ENCODE measurements around the gene C2orf68. TPM values are rescaled to one million over a fixed set of nuclear protein-coding genes. Genes with fewer than 3 reads are reported as not detected.
"Not testable (repeated sequence)": the region's sequence is repeated elsewhere in the genome, so short reads cannot be mapped to it uniquely, and the experiment has no call there.

Gene C2orf68
- total RNA-seq, 2 experiments from 2014 or later = 31.0 to 31.2 TPM

GRCh38 chr2:85621338-85621737, 9.5 kb upstream of the C2orf68 start:
- peaks cover 72% of the 10 kb centered on the region for H3K36me3 ChIP-seq (ENCODE audit: insufficient read depth, low read length)
- H3K9me3 ChIP-seq (ENCODE audit: control insufficient read depth in 1 of 2, insufficient read depth in 1 of 2, low read length in 2 of 2) = no peaks in the 10 kb centered on the region
- POLR2A ChIA-PET = no interaction called here
- no peak overlapping the region for H3K27ac ChIP-seq (ENCODE audit: low read depth in 1 of 2, low read length in 2 of 2)
- Mint-ChIP-seq H3K4me1 (ENCODE audit: low read depth) (peaks cover 24% of the 10 kb centered on the region), H3K36me3 (ENCODE audit: low read depth) (peaks cover 79% of the 10 kb centered on the region), H3K9me3 (no peaks in the 10 kb centered on the region), H3K27me3 (no peaks in the 10 kb centered on the region), H3K27ac (no peak overlapping the region), H3K4me3 (no peak overlapping the region)
- ATAC-seq (ENCODE audit: poor library complexity) (no peak), DNase-seq (no peak)
- no peak overlapping the region for H3K4me3 ChIP-seq (ENCODE audit: low read length)
- intact Hi-C loops (cut with DNase I, micrococcal nuclease) = no loop called here
- no peaks in the 10 kb centered on the region for H3K27me3 ChIP-seq (ENCODE audit: control insufficient read depth in 1 of 2, insufficient read depth in 2 of 2, low read length in 2 of 2)
- H3K4me1 ChIP-seq (ENCODE audit: insufficient read depth, low read length) = peaks cover 21% of the 10 kb centered on the region
- CTCF ChIA-PET = interaction anchor here (1.2 to 2.5 kb wide), 3 partner anchors 16 to 82 kb away, joined by 3 to 8 read pairs (median 3); partner anchors contain the start of gene MAT2A
- no peak for TF ChIP-seq CTCF (IDR thresholded peaks at IDR 0.05)

- peak overlapping the region; percentile 36 for H3K4me3 Mint-ChIP-seq
- intact Hi-C loops (cut with DNase I, micrococcal nuclease) = loop anchor here in 1 of 2 experiments (5.0 kb wide), 1 partner anchor 267 kb away; the partner anchor contains the start of genes ELMOD3 and RETSAT
- Histone ChIP-seq H3K27ac (ENCODE audit: low read depth in 1 of 2, low read length in 2 of 2) (no peak overlapping the region), H3K9me3 (ENCODE audit: control insufficient read depth in 1 of 2, insufficient read depth in 1 of 2, low read length in 2 of 2) (no peaks in the 10 kb centered on the region), H3K4me3 (ENCODE audit: low read length) (no peak overlapping the region), H3K4me1 (ENCODE audit: insufficient read depth, low read length) (peaks cover 28% of the 10 kb centered on the region), H3K36me3 (ENCODE audit: insufficient read depth, low read length) (peaks cover 57% of the 10 kb centered on the region), H3K27me3 (ENCODE audit: control insufficient read depth in 1 of 2, insufficient read depth in 2 of 2, low read length in 2 of 2) (no peaks in the 10 kb centered on the region)
- CTCF ChIA-PET = interaction anchor here (2.5 kb wide), 1 partner anchor 18 kb away, joined by 8 read pairs; no protein-coding TSS in a partner anchor
- DNase-seq (no peak), ATAC-seq (ENCODE audit: poor library complexity) (no peak)
- peaks cover 30% of the 10 kb centered on the region for H3K4me1 Mint-ChIP-seq (ENCODE audit: low read depth)
- POLR2A ChIA-PET = interaction anchor here (1.0 to 1.1 kb wide), 2 partner anchors 18 to 81 kb away, joined by 3 to 4 read pairs; no protein-coding TSS in a partner anchor
- H3K27me3 Mint-ChIP-seq = no peaks in the 10 kb centered on the region
- H3K36me3 Mint-ChIP-seq (ENCODE audit: low read depth) = peaks cover 66% of the 10 kb centered on the region
- no peaks in the 10 kb centered on the region for H3K9me3 Mint-ChIP-seq
- no peak for TF ChIP-seq CTCF (IDR thresholded peaks at IDR 0.05)
- H3K27ac Mint-ChIP-seq = peak overlapping the region; percentile 9
Observed at GRCh38 chr2:85619617-85620016, 7.8 kb upstream of the C2orf68 start.

DNA sequence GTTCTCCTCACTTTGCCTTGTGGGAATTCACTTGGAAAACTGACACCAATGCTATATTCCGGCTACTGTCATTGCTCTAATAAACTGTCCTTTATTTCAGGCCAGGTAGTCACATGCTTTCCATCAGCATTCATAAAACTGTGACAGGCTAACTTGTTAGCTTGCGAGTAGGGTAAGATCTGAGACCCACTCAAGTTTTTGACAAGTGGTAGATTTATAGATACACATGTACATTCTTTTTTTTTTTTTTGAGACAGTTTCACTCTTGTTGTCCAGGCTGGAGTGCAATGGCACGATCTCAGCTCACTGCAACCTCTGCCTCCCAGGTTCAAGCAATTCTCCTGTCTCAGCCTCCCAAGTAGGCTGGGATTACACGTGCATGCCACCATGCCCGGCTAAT, 5.9 kb upstream of the C2orf68 start:
- Mint-ChIP-seq H3K4me1 (ENCODE audit: low read depth) (peaks cover 30% of the 10 kb centered on the region), H3K27ac (peak overlapping the region; percentile 94), H3K4me3 (peak overlapping the region; percentile 98), H3K36me3 (ENCODE audit: low read depth) (peaks cover 48% of the 10 kb centered on the region)
- ChIA-PET CTCF (interaction anchor here (1.2 to 1.5 kb wide), 2 partner anchors 20 to 57 kb away, joined by 3 to 6 read pairs; partner anchors contain the start of gene GGCX), POLR2A (interaction anchor here (1.3 kb wide), 1 partner anchor 15 kb away, joined by 5 read pairs; the partner anchor contains the start of gene TMEM150A)
- intact Hi-C loops (cut with DNase I, micrococcal nuclease) = loop anchor here (2.0 to 5.0 kb wide), 4 partner anchors 15 to 265 kb away; partner anchors contain the start of genes ELMOD3 (in 1 of the 2), RETSAT (in 1 of the 2), RNF181 (in 1 of the 2) and TMEM150A (in 1 of the 2)
- not testable (repeated sequence) for DNase-seq; H3K27me3 ChIP-seq (ENCODE audit: control insufficient read depth in 1 of 2, insufficient read depth in 2 of 2, low read length in 2 of 2); H3K4me3 ChIP-seq (ENCODE audit: low read length); H3K9me3 ChIP-seq (ENCODE audit: control insufficient read depth in 1 of 2, insufficient read depth in 1 of 2, low read length in 2 of 2); H3K27ac ChIP-seq (ENCODE audit: low read depth in 1 of 2, low read length in 2 of 2); H3K9me3 Mint-ChIP-seq; H3K27me3 Mint-ChIP-seq; ATAC-seq (ENCODE audit: poor library complexity)
- Histone ChIP-seq H3K4me1 (ENCODE audit: insufficient read depth, low read length) (peaks cover 28% of the 10 kb centered on the region), H3K36me3 (ENCODE audit: insufficient read depth, low read length) (peaks cover 39% of the 10 kb centered on the region)

Data from CD4-positive, alpha-beta T cell (primary cell).